ENCODE results near the gene STX2. TPM values are rescaled to one million over a fixed set of nuclear protein-coding genes. Genes with fewer than 3 reads are reported as not detected.

Gene STX2
- total RNA-seq, 1 experiment from 2014 or later: 19.3 TPM

- H3K4me3 ChIP-seq (ENCODE audit: insufficient read depth, low read depth, low read length): no peak overlapping the region
- H3K36me3 ChIP-seq (replicated peaks; ENCODE audit: control insufficient read depth, insufficient read depth, low read length): peaks cover 8% of the 10 kb centered on the region
- DNase-seq: no peak
- H3K27me3 ChIP-seq (ENCODE audit: control insufficient read depth, insufficient read depth, low read length): no peaks in the 10 kb centered on the region
These were observed 31.7 kb downstream of the STX2 start for GRCh38 chr12:130807309-130807708.

GRCh38 chr12:130806574-130806973 lies 32.5 kb downstream of the STX2 start:
- Histone ChIP-seq H3K27me3 (ENCODE audit: control insufficient read depth, insufficient read depth, low read length) (no peaks in the 10 kb centered on the region), H3K4me3 (ENCODE audit: insufficient read depth, low read depth, low read length) (no peak overlapping the region), H3K36me3 (replicated peaks; ENCODE audit: control insufficient read depth, insufficient read depth, low read length) (peaks cover 8% of the 10 kb centered on the region)
- no peak for DNase-seq

- H3K27me3 ChIP-seq (ENCODE audit: control insufficient read depth, insufficient read depth, low read length): no peaks in the 10 kb centered on the region
- peaks cover 11% of the 10 kb centered on the region for H3K36me3 ChIP-seq (replicated peaks; ENCODE audit: control insufficient read depth, insufficient read depth, low read length)
- DNase-seq: no peak
- H3K4me3 ChIP-seq (ENCODE audit: insufficient read depth, low read depth, low read length): no peak overlapping the region
These were observed 33.4 kb downstream of the STX2 start for GRCh38 chr12:130805635-130806034.

GRCh38 chr12:130804216-130804615 lies 34.8 kb downstream of the STX2 start:
- no peak overlapping the region for H3K4me3 ChIP-seq (ENCODE audit: insufficient read depth, low read depth, low read length)
- H3K36me3 ChIP-seq (replicated peaks; ENCODE audit: control insufficient read depth, insufficient read depth, low read length): peaks cover 11% of the 10 kb centered on the region
- H3K27me3 ChIP-seq (ENCODE audit: control insufficient read depth, insufficient read depth, low read length): no peaks in the 10 kb centered on the region
- no peak for DNase-seq

- H3K4me3 ChIP-seq (ENCODE audit: insufficient read depth, low read depth, low read length): no peak overlapping the region
- no peaks in the 10 kb centered on the region for H3K27me3 ChIP-seq (ENCODE audit: control insufficient read depth, insufficient read depth, low read length)
- DNase-seq: no peak
- peaks cover 11% of the 10 kb centered on the region for H3K36me3 ChIP-seq (replicated peaks; ENCODE audit: control insufficient read depth, insufficient read depth, low read length)
These were observed 35.3 kb downstream of the STX2 start for GRCh38 chr12:130803702-130804101.

- Histone ChIP-seq H3K36me3 (replicated peaks; ENCODE audit: control insufficient read depth, insufficient read depth, low read length) (peaks cover 7% of the 10 kb centered on the region), H3K4me3 (ENCODE audit: insufficient read depth, low read depth, low read length) (no peak overlapping the region), H3K27me3 (ENCODE audit: control insufficient read depth, insufficient read depth, low read length) (no peaks in the 10 kb centered on the region)
- DNase-seq: no peak
These were observed 38.7 kb downstream of the STX2 start for GRCh38 chr12:130800312-130800711.

- DNase-seq: no peak
- no peaks in the 10 kb centered on the region for H3K27me3 ChIP-seq (ENCODE audit: control insufficient read depth, insufficient read depth, low read length)
- no peak overlapping the region for H3K4me3 ChIP-seq (ENCODE audit: insufficient read depth, low read depth, low read length)
- peaks cover 4% of the 10 kb centered on the region for H3K36me3 ChIP-seq (replicated peaks; ENCODE audit: control insufficient read depth, insufficient read depth, low read length)
These were observed 40.0 kb downstream of the STX2 start for GRCh38 chr12:130799051-130799450.

GRCh38 chr12:130796985-130797686 lies 41.9 kb downstream of the STX2 start:
- no peak overlapping the region for H3K4me3 ChIP-seq (ENCODE audit: insufficient read depth, low read depth, low read length)
- no peaks in the 10 kb centered on the region for H3K27me3 ChIP-seq (ENCODE audit: control insufficient read depth, insufficient read depth, low read length)
- H3K36me3 ChIP-seq (replicated peaks; ENCODE audit: control insufficient read depth, insufficient read depth, low read length): peaks cover 3% of the 10 kb centered on the region
- DNase-seq: no peak

GRCh38 chr12:130795906-130796305 lies 43.1 kb downstream of the STX2 start:
- DNase-seq: no peak
- no peak overlapping the region for H3K4me3 ChIP-seq (ENCODE audit: insufficient read depth, low read depth, low read length)
- peaks cover 3% of the 10 kb centered on the region for H3K36me3 ChIP-seq (replicated peaks; ENCODE audit: control insufficient read depth, insufficient read depth, low read length)
- H3K27me3 ChIP-seq (ENCODE audit: control insufficient read depth, insufficient read depth, low read length): no peaks in the 10 kb centered on the region

GRCh38 chr12:130793554-130793849 lies 45.5 kb downstream of the STX2 start:
- DNase-seq: no peak
- H3K27me3 ChIP-seq (ENCODE audit: control insufficient read depth, insufficient read depth, low read length): no peaks in the 10 kb centered on the region
- no peak overlapping the region for H3K4me3 ChIP-seq (ENCODE audit: insufficient read depth, low read depth, low read length)
- H3K36me3 ChIP-seq (replicated peaks; ENCODE audit: control insufficient read depth, insufficient read depth, low read length): peaks cover 2% of the 10 kb centered on the region

- no peak overlapping the region for H3K4me3 ChIP-seq (ENCODE audit: insufficient read depth, low read depth, low read length)
- DNase-seq: no peak
- peaks cover 2% of the 10 kb centered on the region for H3K36me3 ChIP-seq (replicated peaks; ENCODE audit: control insufficient read depth, insufficient read depth, low read length)
- no peaks in the 10 kb centered on the region for H3K27me3 ChIP-seq (ENCODE audit: control insufficient read depth, insufficient read depth, low read length)
These were observed 46.1 kb downstream of the STX2 start for GRCh38 chr12:130792821-130793553.

GRCh38 chr12:130791629-130792028 lies 47.4 kb downstream of the STX2 start:
- Histone ChIP-seq H3K27me3 (ENCODE audit: control insufficient read depth, insufficient read depth, low read length) (no peaks in the 10 kb centered on the region), H3K4me3 (ENCODE audit: insufficient read depth, low read depth, low read length) (no peak overlapping the region), H3K36me3 (replicated peaks; ENCODE audit: control insufficient read depth, insufficient read depth, low read length) (peaks cover 2% of the 10 kb centered on the region)
- no peak for DNase-seq

GRCh38 chr12:130788515-130788914 lies 50.5 kb downstream of the STX2 start:
- DNase-seq: peak; percentile 70
- Histone ChIP-seq H3K36me3 (replicated peaks; ENCODE audit: control insufficient read depth, insufficient read depth, low read length) (peaks cover 2% of the 10 kb centered on the region; the same call in 1 of the 2 replicates), H3K4me3 (ENCODE audit: insufficient read depth, low read depth, low read length) (no peak overlapping the region), H3K27me3 (ENCODE audit: control insufficient read depth, insufficient read depth, low read length) (no peaks in the 10 kb centered on the region)

GRCh38 chr12:130787445-130788410 lies 51.3 kb downstream of the STX2 start:
- H3K36me3 ChIP-seq (replicated peaks; ENCODE audit: control insufficient read depth, insufficient read depth, low read length): peaks cover 2% of the 10 kb centered on the region; the same call in 1 of the 2 replicates
- H3K27me3 ChIP-seq (ENCODE audit: control insufficient read depth, insufficient read depth, low read length): no peaks in the 10 kb centered on the region; the same call in 1 of the 2 replicates
- H3K4me3 ChIP-seq (ENCODE audit: insufficient read depth, low read depth, low read length): no peak overlapping the region
- peak; percentile 90 for DNase-seq

Data from H7 (cell line).